ENCODE measurements around the gene ANXA11. TPM values are rescaled to one million over a fixed set of nuclear protein-coding genes. Genes with fewer than 3 reads are reported as not detected.

Gene ANXA11
- total RNA-seq, 1 donor from 2014 or later = 390 TPM

GRCh38 chr10:80126876-80127275 is 78.5 kb downstream of the ANXA11 start:
- no peaks in the 10 kb centered on the region for H3K9me3 ChIP-seq (replicated peaks)
- no peak for TF ChIP-seq CTCF (IDR thresholded peaks at IDR 0.05; ENCODE audit: borderline replicate concordance)
- H3K27me3 ChIP-seq (ENCODE audit: low read depth) = no peaks in the 10 kb centered on the region
- intact Hi-C loops (cut with micrococcal nuclease) = no loop called here
- H3K36me3 ChIP-seq = no peaks in the 10 kb centered on the region
- no peak for DNase-seq
- no peaks in the 10 kb centered on the region for H3K4me1 ChIP-seq
- peak overlapping the region; percentile 49 for H3K27ac ChIP-seq (replicated peaks)
- no peak overlapping the region for H3K4me3 ChIP-seq

GRCh38 chr10:80122746-80123145 is 82.6 kb downstream of the ANXA11 start:
- Histone ChIP-seq H3K4me1 (no peaks in the 10 kb centered on the region), H3K27ac (replicated peaks) (no peak overlapping the region), H3K4me3 (no peak overlapping the region), H3K9me3 (replicated peaks) (peaks cover 4% of the 10 kb centered on the region), H3K27me3 (ENCODE audit: low read depth) (no peaks in the 10 kb centered on the region), H3K36me3 (no peaks in the 10 kb centered on the region)
- no peak for DNase-seq
- intact Hi-C loops (cut with micrococcal nuclease) = no loop called here
- no peak for TF ChIP-seq CTCF (IDR thresholded peaks at IDR 0.05; ENCODE audit: borderline replicate concordance)

- no peak for TF ChIP-seq CTCF (IDR thresholded peaks at IDR 0.05; ENCODE audit: borderline replicate concordance)
- no peak for DNase-seq
- Histone ChIP-seq H3K36me3 (no peaks in the 10 kb centered on the region), H3K27ac (replicated peaks) (no peak overlapping the region), H3K27me3 (ENCODE audit: low read depth) (no peaks in the 10 kb centered on the region), H3K9me3 (replicated peaks) (peaks cover 4% of the 10 kb centered on the region), H3K4me1 (no peaks in the 10 kb centered on the region), H3K4me3 (no peak overlapping the region)
- intact Hi-C loops (cut with micrococcal nuclease) = no loop called here
These were observed 83.1 kb downstream of the ANXA11 start for GRCh38 chr10:80122110-80122710.

- no peak overlapping the region for H3K27ac ChIP-seq (replicated peaks)
- DNase-seq = no peak
- H3K9me3 ChIP-seq (replicated peaks) = peaks cover 4% of the 10 kb centered on the region
- no peak overlapping the region for H3K4me3 ChIP-seq
- H3K4me1 ChIP-seq = no peaks in the 10 kb centered on the region
- no peaks in the 10 kb centered on the region for H3K36me3 ChIP-seq
- H3K27me3 ChIP-seq (ENCODE audit: low read depth) = no peaks in the 10 kb centered on the region
- no peak for TF ChIP-seq CTCF (IDR thresholded peaks at IDR 0.05; ENCODE audit: borderline replicate concordance)
- intact Hi-C loops (cut with micrococcal nuclease) = no loop called here
These were observed 86.7 kb downstream of the ANXA11 start for GRCh38 chr10:80118669-80119068.

GRCh38 chr10:80110986-80111385 is 94.4 kb downstream of the ANXA11 start:
- Histone ChIP-seq H3K9me3 (replicated peaks) (peaks cover 32% of the 10 kb centered on the region), H3K36me3 (peaks cover 4% of the 10 kb centered on the region), H3K27ac (replicated peaks) (peak overlapping the region; percentile 85), H3K27me3 (ENCODE audit: low read depth) (no peaks in the 10 kb centered on the region), H3K4me3 (no peak overlapping the region), H3K4me1 (peaks cover 24% of the 10 kb centered on the region)
- intact Hi-C loops (cut with micrococcal nuclease) = no loop called here
- no peak for TF ChIP-seq CTCF (IDR thresholded peaks at IDR 0.05; ENCODE audit: borderline replicate concordance)
- DNase-seq = no peak

Measured in left ventricle myocardium inferior (tissue), 1 donor.